ENCODE measurements around the gene SETBP1.
A peak's percentile ranks its signal among the peaks of the same experiment; 100 is the strongest.

The SETBP1 gene

GRCh38 chr18:44889111-44889510, 208.4 kb downstream of the SETBP1 start:
- peak overlapping the region in 6 of 11 experiments; percentile 6 to 24 (median 14); a peak in 6 of 22 replicates for H3K4me2 ChIP-seq
- H3K4me3 ChIP-seq, result no peak overlapping the region
- H3K9ac ChIP-seq, result no peak overlapping the region
- peaks cover 0 to 20% (median 11%) of the 10 kb centered on the region in 10 experiments; a peak in 12 of 20 replicates for H3K4me1 ChIP-seq
- H3K9me3 ChIP-seq (replicated peaks in 1 of 11), result peaks cover 14 to 26% (median 23%) of the 10 kb centered on the region in 11 experiments
- H4K20me1 ChIP-seq, result no peaks in the 10 kb centered on the region
- no peaks in the 10 kb centered on the region for H3K27me3 ChIP-seq
- H3K27ac ChIP-seq, result no peak overlapping the region
- H3K36me3 ChIP-seq, result peaks cover 4 to 18% (median 12%) of the 10 kb centered on the region in 11 experiments; a peak in 13 of 22 replicates
- TF ChIP-seq Cebpa-rat (IDR thresholded peaks at IDR 0.05), result no peak

GRCh38 chr18:44893045-44893706, 212.5 kb downstream of the SETBP1 start:
- Histone ChIP-seq H4K20me1 (no peaks in the 10 kb centered on the region), H3K9me3 (replicated peaks in 1 of 11) (peaks cover 14 to 26% (median 23%) of the 10 kb centered on the region in 11 experiments), H3K4me3 (no peak overlapping the region), H3K36me3 (peaks cover 4 to 18% (median 12%) of the 10 kb centered on the region in 11 experiments; a peak in 13 of 22 replicates), H3K27ac (no peak overlapping the region), H3K27me3 (no peaks in the 10 kb centered on the region), H3K4me1 (peaks cover 0 to 15% (median 10%) of the 10 kb centered on the region in 10 experiments; a peak in 10 of 20 replicates), H3K4me2 (no peak overlapping the region), H3K9ac (no peak overlapping the region)
- TF ChIP-seq Cebpa-rat (IDR thresholded peaks at IDR 0.05), result no peak

- Histone ChIP-seq H3K4me3 (no peak overlapping the region), H3K27ac (no peak overlapping the region), H3K27me3 (no peaks in the 10 kb centered on the region), H3K9ac (no peak overlapping the region), H3K4me2 (no peak overlapping the region), H3K36me3 (peaks cover 4 to 18% (median 12%) of the 10 kb centered on the region in 11 experiments; a peak in 13 of 22 replicates), H3K9me3 (replicated peaks in 1 of 11) (peaks cover 14 to 26% (median 23%) of the 10 kb centered on the region in 11 experiments), H4K20me1 (no peaks in the 10 kb centered on the region), H3K4me1 (peaks cover 0 to 10% (median 4%) of the 10 kb centered on the region in 10 experiments; a peak in 8 of 20 replicates)
- TF ChIP-seq Cebpa-rat (IDR thresholded peaks at IDR 0.05), result no peak
Observed at GRCh38 chr18:44893966-44894365, 213.3 kb downstream of the SETBP1 start.

GRCh38 chr18:44895176-44895798, 214.6 kb downstream of the SETBP1 start:
- no peak overlapping the region for H3K4me2 ChIP-seq
- H3K27me3 ChIP-seq, result no peaks in the 10 kb centered on the region
- H3K36me3 ChIP-seq, result peaks cover 4 to 18% (median 12%) of the 10 kb centered on the region in 11 experiments; a peak in 13 of 22 replicates
- H3K9ac ChIP-seq, result no peak overlapping the region
- peaks cover 0 to 7% (median 1%) of the 10 kb centered on the region in 10 experiments; a peak in 10 of 20 replicates for H3K4me1 ChIP-seq
- H4K20me1 ChIP-seq, result no peaks in the 10 kb centered on the region
- H3K4me3 ChIP-seq, result no peak overlapping the region
- TF ChIP-seq Cebpa-rat (IDR thresholded peaks at IDR 0.05), result no peak
- no peak overlapping the region for H3K27ac ChIP-seq
- peaks cover 14 to 22% (median 20%) of the 10 kb centered on the region in 11 experiments for H3K9me3 ChIP-seq (replicated peaks in 1 of 11)

- Histone ChIP-seq H4K20me1 (no peaks in the 10 kb centered on the region), H3K4me2 (no peak overlapping the region), H3K9ac (no peak overlapping the region), H3K4me1 (peaks cover 4 to 16% (median 7%) of the 10 kb centered on the region in 10 experiments; a peak in 16 of 20 replicates), H3K27ac (no peak overlapping the region), H3K4me3 (no peak overlapping the region), H3K27me3 (no peaks in the 10 kb centered on the region), H3K9me3 (replicated peaks in 1 of 11) (peaks cover 0 to 7% (median 5%) of the 10 kb centered on the region in 11 experiments; a peak in 18 of 22 replicates), H3K36me3 (peaks cover 0 to 5% (median 0%) of the 10 kb centered on the region in 11 experiments; a peak in 1 of 22 replicates)
- TF ChIP-seq Cebpa-rat (IDR thresholded peaks at IDR 0.05), result no peak
Observed at GRCh38 chr18:44896846-44897245, 216.2 kb downstream of the SETBP1 start.

GRCh38 chr18:44897411-44897810, 216.7 kb downstream of the SETBP1 start:
- no peak overlapping the region for H3K9ac ChIP-seq
- no peak for TF ChIP-seq Cebpa-rat (IDR thresholded peaks at IDR 0.05)

GRCh38 chr18:44897816-44898215, 217.1 kb downstream of the SETBP1 start:
- H3K9ac ChIP-seq, result no peak overlapping the region
- peaks cover 4 to 16% (median 7%) of the 10 kb centered on the region in 10 experiments; a peak in 16 of 20 replicates for H3K4me1 ChIP-seq
- H4K20me1 ChIP-seq, result no peaks in the 10 kb centered on the region
- H3K27me3 ChIP-seq, result no peaks in the 10 kb centered on the region
- no peak for TF ChIP-seq Cebpa-rat (IDR thresholded peaks at IDR 0.05)
- no peaks in the 10 kb centered on the region for H3K9me3 ChIP-seq (replicated peaks in 1 of 11)
- no peak overlapping the region for H3K4me2 ChIP-seq
- H3K36me3 ChIP-seq, result no peaks in the 10 kb centered on the region
- no peak overlapping the region for H3K27ac ChIP-seq
- H3K4me3 ChIP-seq, result no peak overlapping the region

More at GRCh38 chr18:44897411-44897810, 216.7 kb downstream of the SETBP1 start:
- Histone ChIP-seq H3K36me3 (no peaks in the 10 kb centered on the region), H3K27me3 (no peaks in the 10 kb centered on the region), H3K4me1 (peaks cover 4 to 16% (median 7%) of the 10 kb centered on the region in 10 experiments; a peak in 16 of 20 replicates), H4K20me1 (no peaks in the 10 kb centered on the region), H3K4me2 (no peak overlapping the region), H3K9me3 (replicated peaks in 1 of 11) (peaks cover 0 to under 1% (median 0%) of the 10 kb centered on the region in 11 experiments; a peak in 1 of 22 replicates), H3K4me3 (no peak overlapping the region), H3K27ac (no peak overlapping the region)

GRCh38 chr18:44898498-44898897, 217.8 kb downstream of the SETBP1 start:
- Histone ChIP-seq H3K4me2 (no peak overlapping the region), H3K9me3 (replicated peaks in 1 of 11) (no peaks in the 10 kb centered on the region)
- no peak for TF ChIP-seq Cebpa-rat (IDR thresholded peaks at IDR 0.05)

GRCh38 chr18:44899832-44900231, 219.1 kb downstream of the SETBP1 start:
- H3K27ac ChIP-seq, result no peak overlapping the region
- H3K4me3 ChIP-seq, result no peak overlapping the region
- H3K9me3 ChIP-seq (replicated peaks in 1 of 11), result peaks cover 0 to 7% (median 0%) of the 10 kb centered on the region in 11 experiments; a peak in 4 of 22 replicates
- H3K4me1 ChIP-seq, result peaks cover 4 to 13% (median 7%) of the 10 kb centered on the region in 10 experiments; a peak in 16 of 20 replicates
- H3K4me2 ChIP-seq, result peak overlapping the region in 1 of 11 experiments; percentile 45; a peak in 2 of 22 replicates
- H3K27me3 ChIP-seq, result no peaks in the 10 kb centered on the region
- 0 out of 22 replicates have a peak, but pooled peaks of 1 of the 11 experiments have one; percentile 18 for TF ChIP-seq Cebpa-rat (IDR thresholded peaks at IDR 0.05)
- no peaks in the 10 kb centered on the region for H4K20me1 ChIP-seq
- no peak overlapping the region for H3K9ac ChIP-seq
- 0 out of 22 replicates have a peak, but pooled peaks cover 0 to 3% (median 0%) of the 10 kb centered on the region in 11 experiments for H3K36me3 ChIP-seq

More at GRCh38 chr18:44898498-44898897, 217.8 kb downstream of the SETBP1 start:
- Histone ChIP-seq H3K4me1 (peaks cover 4 to 13% (median 7%) of the 10 kb centered on the region in 10 experiments; a peak in 16 of 20 replicates), H3K27ac (no peak overlapping the region), H3K9ac (no peak overlapping the region), H3K4me3 (no peak overlapping the region), H4K20me1 (no peaks in the 10 kb centered on the region), H3K36me3 (no peaks in the 10 kb centered on the region), H3K27me3 (no peaks in the 10 kb centered on the region)
